Mucosa of descending colon (tissue), 3 donors: ENCODE results near the gene MRPL12. TPM values are rescaled to one million over a fixed set of nuclear protein-coding genes. Genes with fewer than 3 reads are reported as not detected.

Source experiments
- ATAC-seq: fragments of 200-7000 bp; cut with Tn5 transposase; one replicate; pipeline ENCODE4 v1.9.1; 2020; ENCODE audit warnings: mild to moderate bottlenecking, moderate library complexity
- DNase-seq, 3 donors: peaks; one replicate each; pipeline ENCODE4 v3.0.0-alpha.2; 2020
- H3K36me3 ChIP-seq: fragments of 200-600 bp; one replicate; pipeline ENCODE4 v1.8.0; 2021; ENCODE audit warnings: low read depth, mild to moderate bottlenecking
- H3K4me1 ChIP-seq: fragments of 200-600 bp; one replicate; pipeline ENCODE4 v1.8.0; 2021; ENCODE audit warnings: low read depth, mild to moderate bottlenecking
- H3K4me3 ChIP-seq: fragments of 200-600 bp; one replicate; pipeline ENCODE4 v1.8.0; 2021; ENCODE audit warnings: mild to moderate bottlenecking
- H3K9me3 ChIP-seq: fragments of 200-600 bp; one replicate; pipeline ENCODE4 v1.8.0; 2021; ENCODE audit warnings: mild to moderate bottlenecking
- intact Hi-C, 2 donors: fragments of 100-400 bp; cut with DNase I in 1 of 2; cut with micrococcal nuclease in 1 of 2; formaldehyde crosslinking; loops; one replicate each; pipeline versions ENCODE4 v1.11.0 to v1.11.1; 2022; cut with DNase I, micrococcal nuclease
- total RNA-seq, 3 donors: library from RNA; stranded (reverse); fragmentation: NEBNext Ultra II Directional in 2 of 3; extraction: Animal tissue kit (Norgen Biotek cat#: 25700) in 2 of 3; gene quantifications; one replicate each; pipeline versions ENCODE4 v1.2.1 to v1.2.4, GENCODE V29; 2021 to 2023
- TF ChIP-seq, protein P1 (sequence below): fragments of 200-600 bp; IDR thresholded peaks from one replicate; pipeline ENCODE4 v1.8.0; 2022; ENCODE audit warnings: antibody characterized with exemption, mild to moderate bottlenecking
- donor health status: DM: no; HTN: no; CAD: no; lungs with moderate emphysema.
- donor health status: DM: no; HTN: no; CAD: no.
- donor health status: DM: no; HTN: yes; CAD: no.

MRPL12 gene
- total RNA-seq, 3 donors from 2014 or later: 69.0 to 109 (median 108) TPM

DNA sequence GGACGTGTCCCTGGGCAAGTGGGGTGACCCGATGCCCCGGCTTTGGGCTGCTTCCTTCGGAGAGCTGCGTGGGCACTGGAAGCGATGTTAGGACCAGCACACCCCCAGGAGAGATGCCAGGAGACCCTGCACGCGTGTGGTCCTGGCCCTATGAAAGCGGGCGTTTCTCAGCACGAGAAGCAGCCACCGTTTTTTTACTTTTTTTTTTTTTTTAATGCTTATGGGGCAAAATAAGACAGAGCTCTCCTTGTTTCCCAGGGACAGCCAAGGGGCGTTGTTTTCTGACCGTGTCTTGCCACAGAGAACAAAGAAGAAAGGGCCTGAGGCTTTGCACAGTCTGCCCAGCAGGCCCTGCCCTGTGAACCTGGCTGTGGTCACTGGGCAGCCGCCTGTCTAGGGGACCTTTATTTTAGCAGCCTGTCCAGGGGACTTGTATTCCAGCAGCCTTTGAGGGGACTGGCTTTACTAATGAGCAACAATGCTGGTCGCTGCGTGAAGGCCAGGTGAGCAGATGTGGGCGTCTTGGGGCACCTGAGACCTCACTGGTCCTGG lies 9.9 kb downstream of the MRPL12 start:
- H3K9me3 ChIP-seq: no peaks in the 10 kb centered on the region
- intact Hi-C loops: no loop called here
- no peaks in the 10 kb centered on the region for H3K36me3 ChIP-seq
- H3K4me1 ChIP-seq: peaks cover 36% of the 10 kb centered on the region
- ATAC-seq: peak; percentile 3
- DNase-seq: peak in 1 of 3 donors; percentile 59
- peak overlapping the region; percentile 74 for H3K4me3 ChIP-seq
- TF ChIP-seq, protein P1, sequence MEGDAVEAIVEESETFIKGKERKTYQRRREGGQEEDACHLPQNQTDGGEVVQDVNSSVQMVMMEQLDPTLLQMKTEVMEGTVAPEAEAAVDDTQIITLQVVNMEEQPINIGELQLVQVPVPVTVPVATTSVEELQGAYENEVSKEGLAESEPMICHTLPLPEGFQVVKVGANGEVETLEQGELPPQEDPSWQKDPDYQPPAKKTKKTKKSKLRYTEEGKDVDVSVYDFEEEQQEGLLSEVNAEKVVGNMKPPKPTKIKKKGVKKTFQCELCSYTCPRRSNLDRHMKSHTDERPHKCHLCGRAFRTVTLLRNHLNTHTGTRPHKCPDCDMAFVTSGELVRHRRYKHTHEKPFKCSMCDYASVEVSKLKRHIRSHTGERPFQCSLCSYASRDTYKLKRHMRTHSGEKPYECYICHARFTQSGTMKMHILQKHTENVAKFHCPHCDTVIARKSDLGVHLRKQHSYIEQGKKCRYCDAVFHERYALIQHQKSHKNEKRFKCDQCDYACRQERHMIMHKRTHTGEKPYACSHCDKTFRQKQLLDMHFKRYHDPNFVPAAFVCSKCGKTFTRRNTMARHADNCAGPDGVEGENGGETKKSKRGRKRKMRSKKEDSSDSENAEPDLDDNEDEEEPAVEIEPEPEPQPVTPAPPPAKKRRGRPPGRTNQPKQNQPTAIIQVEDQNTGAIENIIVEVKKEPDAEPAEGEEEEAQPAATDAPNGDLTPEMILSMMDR: no peak

DNA sequence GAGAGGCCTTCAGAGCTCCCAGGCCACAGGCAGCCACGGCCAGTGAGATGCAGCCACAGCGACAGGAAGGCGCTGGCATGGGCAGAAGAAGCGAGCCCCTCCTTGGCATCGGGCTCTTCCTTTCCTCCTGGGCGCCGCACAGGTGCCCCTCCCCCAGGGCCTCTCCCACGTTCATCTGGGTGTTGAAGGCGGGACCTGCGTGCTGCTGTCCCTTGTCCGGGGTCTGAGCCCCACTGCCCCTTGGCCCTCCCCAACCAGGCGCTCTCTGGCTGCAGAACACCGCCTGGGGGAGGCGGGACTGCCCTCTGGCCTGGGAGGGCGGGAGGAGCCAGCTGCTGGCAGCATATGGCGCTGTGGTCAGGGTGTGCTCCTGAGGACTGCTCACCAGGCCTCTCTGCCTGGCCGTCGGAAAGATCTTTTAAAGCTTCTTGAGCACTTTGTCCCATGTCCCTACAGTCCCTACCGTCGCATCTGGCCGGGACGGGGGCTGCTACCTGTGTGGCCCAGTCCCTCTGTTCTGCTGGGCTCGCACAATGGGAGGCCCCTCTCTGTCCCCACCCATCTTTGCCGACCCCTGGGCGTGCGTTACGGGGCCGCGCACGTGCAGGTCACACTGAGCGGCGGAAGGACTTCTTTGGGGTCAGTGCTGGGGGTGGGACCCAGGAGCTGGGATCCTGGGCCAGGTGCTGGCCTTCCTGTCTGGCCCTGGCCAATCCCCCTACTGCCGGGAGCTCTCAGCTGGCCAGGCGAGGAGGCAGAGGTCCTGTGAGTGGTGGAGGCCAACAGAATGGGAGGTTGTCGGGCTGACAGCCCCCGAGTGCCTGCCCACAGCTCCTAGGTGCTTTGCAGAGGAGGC lies 10.6 kb downstream of the MRPL12 start:
- DNase-seq (peak; percentile 76 to 83 (median 81)), ATAC-seq (peak; percentile 62)
- Histone ChIP-seq H3K4me3 (no peak overlapping the region), H3K9me3 (no peaks in the 10 kb centered on the region), H3K36me3 (no peaks in the 10 kb centered on the region), H3K4me1 (peaks cover 36% of the 10 kb centered on the region)
- intact Hi-C loops: no loop called here
- TF ChIP-seq, protein P1: no peak

DNA sequence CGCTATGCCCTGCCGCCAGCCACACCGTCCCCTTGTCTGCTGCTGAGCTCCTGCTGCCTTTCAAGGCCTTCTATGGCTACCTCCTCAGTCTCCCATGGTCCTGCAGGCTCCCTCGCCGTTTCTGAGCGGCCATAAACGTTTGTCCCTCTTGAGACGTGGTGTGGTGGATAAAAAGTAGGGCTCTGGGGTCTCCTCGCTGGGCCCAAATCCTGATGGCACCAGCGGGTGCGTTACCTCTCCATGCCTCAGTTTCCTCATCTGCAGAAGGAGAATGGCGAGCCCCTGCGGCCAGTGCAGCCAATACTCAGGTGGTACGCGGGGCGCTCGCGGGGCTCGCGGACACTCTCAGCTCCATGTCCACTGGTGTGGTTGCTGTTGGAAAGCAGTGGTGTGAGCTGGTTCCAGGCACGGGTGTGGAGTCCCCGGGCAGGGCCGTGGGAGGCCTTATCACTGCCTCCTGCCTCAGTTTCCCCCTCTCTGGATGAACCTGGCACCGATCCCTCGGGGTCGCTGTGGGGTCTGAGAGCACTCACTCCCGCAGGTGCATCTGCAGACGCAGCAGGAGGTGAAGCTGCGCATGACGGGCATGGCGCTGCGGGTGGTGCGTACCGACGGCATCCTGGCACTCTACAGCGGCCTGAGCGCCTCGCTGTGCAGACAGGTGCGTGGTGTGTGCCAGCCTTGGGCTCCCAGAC lies 11.4 kb downstream of the MRPL12 start:
- Histone ChIP-seq H3K36me3 (no peaks in the 10 kb centered on the region), H3K9me3 (no peaks in the 10 kb centered on the region), H3K4me1 (peaks cover 34% of the 10 kb centered on the region), H3K4me3 (no peak overlapping the region)
- ATAC-seq (no peak), DNase-seq (peak in 1 of 3 donors; percentile 48)
- intact Hi-C loops: no loop called here
- TF ChIP-seq, protein P1: no peak

DNA sequence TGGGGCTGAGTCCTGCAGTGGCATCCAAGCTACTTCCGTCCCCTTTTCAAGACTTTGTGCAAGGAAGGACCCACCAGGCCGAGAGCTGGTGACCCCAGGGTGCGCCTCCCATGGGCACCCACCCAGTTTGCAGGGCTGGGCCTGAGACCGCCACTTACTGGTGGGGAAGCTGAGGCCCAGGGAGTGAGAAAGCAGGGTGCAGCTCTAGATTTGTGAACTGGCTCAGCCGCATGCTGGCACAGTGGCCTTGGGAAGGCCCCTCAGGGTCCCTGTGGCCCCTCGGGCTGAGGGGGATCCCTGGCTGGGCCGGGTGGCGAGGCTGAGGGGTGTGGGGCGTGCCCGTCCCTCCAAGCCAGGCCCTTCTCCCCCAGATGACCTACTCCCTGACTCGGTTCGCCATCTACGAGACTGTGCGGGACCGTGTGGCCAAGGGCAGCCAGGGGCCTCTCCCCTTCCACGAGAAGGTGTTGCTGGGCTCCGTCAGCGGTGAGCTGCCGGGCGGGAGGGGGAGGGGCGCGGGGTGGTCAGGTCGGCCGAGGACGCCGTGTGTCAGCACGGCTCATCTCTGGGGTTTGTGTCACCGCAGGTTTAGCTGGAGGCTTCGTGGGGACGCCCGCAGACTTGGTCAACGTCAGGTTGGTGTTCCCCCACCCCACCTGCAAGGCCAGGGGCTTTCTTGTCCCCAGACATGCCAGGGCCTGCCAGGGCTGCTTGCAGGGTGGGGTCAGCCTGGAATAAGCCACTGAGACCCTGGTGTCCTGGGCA lies 12.1 kb downstream of the MRPL12 start:
- DNase-seq: no peak
- H3K4me3 ChIP-seq: no peak overlapping the region
- peaks cover 27% of the 10 kb centered on the region for H3K4me1 ChIP-seq
- TF ChIP-seq, protein P1: no peak
- intact Hi-C loops: no loop called here
- ATAC-seq: no peak
- no peaks in the 10 kb centered on the region for H3K9me3 ChIP-seq
- no peaks in the 10 kb centered on the region for H3K36me3 ChIP-seq
